ENCODE measurements around the gene PPM1D.
"Not testable (repeated sequence)": the region's sequence is repeated elsewhere in the genome, so short reads cannot be mapped to it uniquely, and the experiment has no call there.

The PPM1D gene

DNA sequence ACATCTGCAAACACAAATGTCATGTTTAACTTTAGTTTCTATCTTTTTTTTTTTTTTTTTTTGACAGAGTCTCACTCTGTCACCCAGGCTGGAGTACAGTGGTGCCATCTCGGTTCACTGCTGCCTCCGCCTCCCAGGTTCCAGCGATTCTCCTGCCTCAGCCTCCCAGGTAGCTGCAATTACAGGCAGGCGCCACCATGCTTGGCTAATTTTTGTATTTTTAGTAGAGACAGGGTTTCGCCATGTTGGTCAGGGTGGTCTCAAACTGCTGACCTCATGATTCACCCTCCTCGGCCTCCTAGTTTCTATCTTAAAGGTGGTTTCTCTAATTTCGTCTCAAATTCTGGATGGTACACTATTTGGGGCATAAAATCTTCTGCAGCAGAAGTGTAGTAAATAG, 5.8 kb upstream of the PPM1D start:
- DNase-seq: not testable (repeated sequence)

GRCh38 chr17:60594734-60595133, 5.3 kb upstream of the PPM1D start:
- DNase-seq: no peak

DNA sequence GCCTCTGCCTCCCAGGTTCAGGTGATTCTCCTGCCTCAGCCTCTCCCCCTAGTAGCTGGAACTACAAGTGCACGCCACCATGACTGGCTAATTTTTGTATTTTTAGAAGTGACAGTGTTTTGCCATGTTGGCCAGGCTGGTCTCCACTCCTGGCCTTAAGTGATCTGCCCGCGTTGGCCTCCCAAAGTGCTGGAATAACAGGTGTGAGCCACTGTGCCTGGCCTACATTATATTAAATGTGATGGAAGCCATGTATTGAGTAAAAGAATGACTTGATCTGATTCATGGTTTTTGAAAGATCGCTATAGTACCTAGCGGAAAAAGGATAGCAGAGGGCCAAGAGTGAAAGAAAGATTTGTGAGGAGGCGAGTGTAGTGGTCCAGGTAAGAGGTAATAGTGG, 2.7 kb upstream of the PPM1D start:
- DNase-seq: no peak

DNA sequence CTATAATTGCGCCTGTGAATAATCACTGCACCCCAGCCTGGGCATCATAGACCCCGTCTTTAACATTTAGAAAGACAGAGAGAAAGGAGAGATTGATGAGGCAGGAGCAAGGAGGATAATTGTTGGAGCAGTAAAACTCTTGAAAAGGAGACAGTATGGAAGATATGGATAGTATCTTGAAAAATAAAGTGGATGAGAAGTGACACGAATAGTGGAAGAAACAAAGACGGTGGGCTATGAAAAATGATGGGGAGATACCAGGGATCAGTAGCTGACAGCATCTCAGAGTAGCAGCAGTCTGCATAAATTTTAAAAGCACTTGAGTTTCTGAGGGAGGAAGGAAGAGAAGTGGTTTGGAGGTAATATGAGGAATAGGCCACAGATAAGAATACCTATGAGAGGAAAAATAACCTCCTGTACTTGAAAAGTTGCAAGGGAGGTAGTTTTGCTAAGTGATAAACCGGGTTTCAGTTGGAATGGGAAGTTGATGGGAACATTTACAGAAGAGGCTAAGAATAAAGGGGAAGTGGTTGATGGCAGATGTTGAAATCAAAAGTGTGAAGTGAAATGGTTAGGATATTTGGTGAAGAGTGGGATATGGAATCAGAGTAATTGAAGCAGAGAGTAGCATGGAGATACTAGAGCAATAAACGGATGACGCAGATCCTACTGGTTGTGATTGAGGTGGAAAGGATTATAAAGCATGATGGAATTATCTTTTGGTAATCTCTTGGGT, 1.8 kb upstream of the PPM1D start:
- DNase-seq: no peak

- no peak for DNase-seq
These were observed 773 bp upstream of the PPM1D start for GRCh38 chr17:60599220-60599619.

- DNase-seq: peak; percentile 80
These were observed 775 bp downstream of the PPM1D start for GRCh38 chr17:60600490-60601446.

- peak; percentile 72 for DNase-seq
These were observed 1.7 kb downstream of the PPM1D start for GRCh38 chr17:60601447-60602384.

DNA sequence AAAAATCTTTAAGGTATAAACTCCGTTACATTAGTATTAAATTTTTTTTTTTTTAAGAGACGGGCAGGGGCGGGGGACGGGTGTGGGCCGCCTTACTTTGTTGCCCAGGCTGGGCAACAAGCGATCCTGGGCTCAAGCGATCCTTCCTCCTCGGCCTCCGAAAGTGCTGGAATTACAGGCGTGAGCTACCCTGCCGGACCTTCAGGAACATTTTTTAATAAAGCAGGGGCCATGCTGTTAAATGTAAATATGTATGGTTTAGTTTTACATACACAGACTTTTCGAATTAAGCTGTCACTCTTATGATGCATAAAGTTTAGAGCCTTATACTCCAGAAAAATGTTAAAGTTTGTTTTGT, 2.4 kb downstream of the PPM1D start:
- no peak for DNase-seq

DNA sequence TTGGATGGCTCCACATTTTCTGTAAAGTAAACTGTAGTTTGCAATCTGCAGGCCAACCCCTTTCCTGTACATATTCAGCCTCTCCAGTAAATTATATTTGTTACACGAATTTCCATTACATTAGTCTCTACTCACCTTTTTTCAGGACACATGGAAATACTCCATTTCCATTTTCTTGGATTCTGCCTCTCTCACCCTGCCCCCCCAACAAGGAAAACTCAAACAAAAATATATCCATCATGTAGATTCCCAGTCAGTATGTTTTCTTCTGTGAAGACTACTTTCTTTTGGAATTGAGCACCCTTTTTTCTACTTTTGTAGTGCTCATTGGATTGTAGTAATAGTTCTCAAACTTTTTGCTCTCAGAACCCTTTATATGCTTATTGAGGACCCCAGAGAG, 2.9 kb downstream of the PPM1D start:
- no peak for DNase-seq

DNA sequence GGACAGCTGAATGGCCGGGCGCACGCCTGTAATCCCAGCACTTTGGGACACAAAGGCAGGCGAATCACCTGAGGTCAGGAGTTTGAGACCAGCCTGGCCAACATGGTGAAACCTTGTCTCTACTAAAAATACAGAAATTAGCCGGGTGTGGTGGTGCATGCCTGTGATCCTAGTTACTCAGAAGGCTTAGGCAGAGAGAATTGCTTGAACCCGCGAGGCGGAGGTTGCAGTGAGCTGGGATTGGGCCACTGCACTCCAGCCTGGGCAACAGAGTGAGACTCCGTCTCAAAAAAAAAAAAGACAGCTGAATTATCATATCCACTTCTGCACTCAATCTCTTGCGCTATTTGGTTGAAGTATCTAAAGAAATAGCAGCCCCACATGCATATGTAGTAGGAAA, 3.5 kb downstream of the PPM1D start:
- not testable (repeated sequence) for DNase-seq

GRCh38 chr17:60604686-60605334, 4.8 kb downstream of the PPM1D start:
- no peak for DNase-seq

DNA sequence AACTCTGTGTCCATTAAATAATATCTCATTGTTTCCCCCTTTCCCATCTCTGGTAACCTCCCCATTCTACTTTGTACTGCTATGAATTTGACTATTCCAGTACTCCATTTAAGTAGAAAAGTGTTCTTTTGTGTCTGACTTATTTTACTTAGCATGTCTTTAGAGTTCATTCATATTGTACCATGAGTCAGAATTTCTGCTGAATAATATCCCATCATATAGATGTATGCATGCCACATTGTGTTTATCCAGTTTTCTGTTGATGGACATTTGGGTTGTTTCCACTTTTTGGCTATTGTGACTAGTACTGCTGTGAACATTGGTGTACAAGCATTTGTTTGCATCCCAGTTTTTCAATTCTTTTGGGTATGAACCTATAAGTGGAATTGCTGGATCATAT, 6.0 kb downstream of the PPM1D start:
- no peak for DNase-seq

DNA sequence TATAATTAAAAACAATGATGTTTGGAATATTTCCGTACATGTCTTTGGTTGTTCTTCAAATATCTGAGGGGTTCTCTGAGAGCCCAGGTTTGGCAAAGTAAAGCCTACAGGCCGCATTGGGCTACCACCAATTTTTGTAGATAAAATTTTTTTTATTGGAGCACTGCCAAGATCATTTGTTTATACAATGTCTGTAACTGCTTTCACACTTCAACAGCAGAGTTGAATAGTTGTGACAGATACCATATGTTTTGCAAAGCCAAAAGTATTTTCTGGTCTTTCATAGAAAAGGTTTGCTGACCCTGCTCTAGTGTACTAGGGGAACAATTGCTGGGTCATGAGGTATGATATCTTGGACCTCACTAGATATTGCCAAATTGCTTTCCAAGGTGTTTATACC, 10.5 kb downstream of the PPM1D start:
- DNase-seq: no peak

DNA sequence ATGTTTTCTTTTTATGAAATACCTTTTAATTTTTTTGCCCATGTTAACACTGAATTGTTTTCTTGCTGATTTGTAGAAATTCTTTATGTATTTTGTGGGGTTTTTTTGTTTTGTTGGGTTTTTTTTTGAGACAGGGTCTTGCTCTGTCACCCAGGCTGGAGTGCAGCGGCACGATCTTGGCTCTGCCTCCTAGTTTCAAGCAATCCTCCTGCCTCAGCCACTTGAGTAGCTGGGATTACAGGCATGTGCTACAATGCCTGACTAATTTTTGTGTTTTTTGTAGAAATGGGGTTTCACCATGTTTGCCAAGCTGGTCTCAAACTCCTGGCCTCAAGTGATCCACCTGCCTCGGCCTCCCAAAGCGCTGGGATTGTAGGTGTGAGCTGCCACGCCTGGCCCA, 11.3 kb downstream of the PPM1D start:
- DNase-seq: not testable (repeated sequence)

DNA sequence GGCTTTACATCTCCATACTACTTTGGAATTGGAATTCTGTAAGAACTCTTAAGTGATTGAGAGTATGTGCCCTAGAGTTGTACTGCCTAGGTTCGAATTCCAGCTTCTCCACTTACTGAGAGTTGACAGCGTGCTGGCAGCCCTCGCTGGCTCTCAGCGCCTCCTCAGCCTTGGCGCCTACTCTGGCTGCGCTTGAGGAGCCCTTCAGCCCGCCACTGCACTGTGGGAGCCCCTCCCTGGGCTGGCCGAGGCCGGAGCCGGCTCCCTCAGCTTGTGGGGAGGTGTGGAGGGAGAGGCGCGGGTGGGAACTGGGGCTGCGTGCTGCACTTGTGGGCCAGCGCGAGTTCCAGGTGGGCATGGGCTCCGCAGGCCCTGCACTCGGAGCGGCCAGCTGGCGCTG, 13.3 kb downstream of the PPM1D start:
- no peak for DNase-seq

- not testable (repeated sequence) for DNase-seq
These were observed 13.8 kb downstream of the PPM1D start for GRCh38 chr17:60613796-60614195.

- DNase-seq: not testable (repeated sequence)
These were observed 14.3 kb downstream of the PPM1D start for GRCh38 chr17:60614247-60614646.

DNA sequence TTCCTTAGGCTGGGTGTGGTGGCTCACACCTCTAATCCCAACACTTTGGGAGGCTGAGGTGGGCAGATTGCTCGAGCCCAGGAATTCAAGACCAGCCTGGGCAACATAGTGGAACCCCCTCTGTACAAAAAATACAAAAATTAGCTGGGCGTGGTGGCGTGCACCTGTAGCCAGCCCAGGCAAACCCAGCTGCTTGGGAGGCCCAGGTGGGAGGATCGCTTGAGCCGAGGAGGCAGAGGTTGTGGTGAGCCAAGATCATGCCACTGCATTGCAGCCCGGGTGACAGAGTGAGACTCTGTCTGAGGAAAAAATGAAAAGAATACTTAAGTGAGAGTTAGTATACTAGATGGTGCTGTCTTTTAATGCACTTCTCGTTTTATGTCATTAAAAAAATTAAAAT, 15.1 kb downstream of the PPM1D start:
- DNase-seq: no peak

GRCh38 chr17:60615840-60616239, 15.8 kb downstream of the PPM1D start:
- DNase-seq: no peak

DNA sequence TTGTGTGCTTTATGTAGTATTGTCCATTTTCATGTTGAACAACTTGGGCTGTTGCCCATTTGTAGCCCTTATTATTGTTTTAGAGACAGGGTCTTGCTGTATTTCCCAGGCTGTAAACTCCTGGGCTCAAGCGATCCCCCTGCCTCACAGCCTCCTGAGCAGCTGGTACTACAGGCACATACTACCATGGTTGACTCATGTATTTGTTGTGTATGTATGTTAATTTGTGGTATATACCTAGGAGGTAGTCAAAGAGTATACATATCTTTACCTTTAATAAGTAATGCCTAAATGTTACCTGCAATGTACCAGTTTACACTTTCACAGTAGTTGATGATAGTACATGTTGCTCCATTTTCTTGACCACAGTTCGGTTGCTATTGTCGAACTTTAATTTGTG, 18.1 kb downstream of the PPM1D start:
- no peak for DNase-seq

- DNase-seq: no peak
These were observed 19.0 kb downstream of the PPM1D start for GRCh38 chr17:60618854-60619526.

DNA sequence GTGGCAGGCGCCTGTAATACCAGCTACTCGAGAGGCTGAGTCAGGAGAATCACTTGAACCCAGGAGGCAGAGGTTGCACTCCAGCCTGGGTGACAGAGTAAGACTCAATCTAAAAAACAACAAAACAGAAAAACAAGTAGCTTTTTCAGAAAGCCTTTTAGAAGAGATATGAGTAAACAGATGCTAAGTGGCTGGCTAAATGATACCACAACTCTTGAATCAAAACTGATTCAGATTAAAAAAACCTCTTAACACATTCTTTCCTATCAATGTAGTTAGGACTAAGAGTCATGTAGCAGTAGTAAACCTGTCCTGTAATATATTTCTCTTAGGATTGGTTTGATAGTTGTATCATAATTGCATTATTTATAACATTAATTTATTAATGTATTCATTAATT, 23.0 kb downstream of the PPM1D start:
- DNase-seq: no peak

Data from activated CD8-positive, alpha-beta memory T cell treated with anti-CD3 and anti-CD28 coated beads for 24 hours (primary cell).